ENCODE results near the gene SPEM2. TPM values are rescaled to one million over a fixed set of nuclear protein-coding genes. Genes with fewer than 3 reads are reported as not detected.
A peak's percentile ranks its signal among the peaks of the same experiment; 100 is the strongest.

The SPEM2 gene
- total RNA-seq, 6 experiments from 2014 or later: not detected

DNA sequence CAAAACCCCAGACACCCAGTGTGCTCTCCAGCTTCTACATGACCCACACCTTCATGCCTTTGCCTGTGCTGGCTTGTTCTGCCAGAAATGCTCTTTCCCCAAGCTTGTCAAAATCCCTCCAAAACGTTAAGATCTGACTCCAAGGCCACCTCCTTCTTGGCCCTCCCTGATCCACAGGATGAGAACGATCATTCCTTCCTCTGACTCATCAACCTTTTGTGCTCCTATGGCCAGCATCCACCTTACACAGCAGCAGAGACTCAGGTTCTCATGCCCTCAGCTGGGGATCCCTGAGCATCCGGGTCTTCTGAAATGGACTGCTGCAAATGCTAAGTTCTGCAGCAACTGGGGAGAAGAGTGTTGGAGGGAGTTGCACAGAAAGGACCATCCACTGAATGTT is 51.1 kb downstream of the SPEM2 start:
- peaks cover 8% of the 10 kb centered on the region for H3K36me3 Mint-ChIP-seq (ENCODE audit: low read depth)
- peaks cover 6% of the 10 kb centered on the region for H3K27me3 Mint-ChIP-seq (ENCODE audit: insufficient read depth)
- H3K4me3 Mint-ChIP-seq: peak overlapping the region; percentile 96
- peak overlapping the region; percentile 96 for H3K27ac Mint-ChIP-seq
- peaks cover 50% of the 10 kb centered on the region for H3K4me1 Mint-ChIP-seq (ENCODE audit: low read depth)
- TF ChIP-seq, protein P1, sequence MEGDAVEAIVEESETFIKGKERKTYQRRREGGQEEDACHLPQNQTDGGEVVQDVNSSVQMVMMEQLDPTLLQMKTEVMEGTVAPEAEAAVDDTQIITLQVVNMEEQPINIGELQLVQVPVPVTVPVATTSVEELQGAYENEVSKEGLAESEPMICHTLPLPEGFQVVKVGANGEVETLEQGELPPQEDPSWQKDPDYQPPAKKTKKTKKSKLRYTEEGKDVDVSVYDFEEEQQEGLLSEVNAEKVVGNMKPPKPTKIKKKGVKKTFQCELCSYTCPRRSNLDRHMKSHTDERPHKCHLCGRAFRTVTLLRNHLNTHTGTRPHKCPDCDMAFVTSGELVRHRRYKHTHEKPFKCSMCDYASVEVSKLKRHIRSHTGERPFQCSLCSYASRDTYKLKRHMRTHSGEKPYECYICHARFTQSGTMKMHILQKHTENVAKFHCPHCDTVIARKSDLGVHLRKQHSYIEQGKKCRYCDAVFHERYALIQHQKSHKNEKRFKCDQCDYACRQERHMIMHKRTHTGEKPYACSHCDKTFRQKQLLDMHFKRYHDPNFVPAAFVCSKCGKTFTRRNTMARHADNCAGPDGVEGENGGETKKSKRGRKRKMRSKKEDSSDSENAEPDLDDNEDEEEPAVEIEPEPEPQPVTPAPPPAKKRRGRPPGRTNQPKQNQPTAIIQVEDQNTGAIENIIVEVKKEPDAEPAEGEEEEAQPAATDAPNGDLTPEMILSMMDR (IDR thresholded peaks at IDR 0.05): no peak
- DNase-seq: peak; percentile 57
- H3K9me3 Mint-ChIP-seq: no peaks in the 10 kb centered on the region

DNA sequence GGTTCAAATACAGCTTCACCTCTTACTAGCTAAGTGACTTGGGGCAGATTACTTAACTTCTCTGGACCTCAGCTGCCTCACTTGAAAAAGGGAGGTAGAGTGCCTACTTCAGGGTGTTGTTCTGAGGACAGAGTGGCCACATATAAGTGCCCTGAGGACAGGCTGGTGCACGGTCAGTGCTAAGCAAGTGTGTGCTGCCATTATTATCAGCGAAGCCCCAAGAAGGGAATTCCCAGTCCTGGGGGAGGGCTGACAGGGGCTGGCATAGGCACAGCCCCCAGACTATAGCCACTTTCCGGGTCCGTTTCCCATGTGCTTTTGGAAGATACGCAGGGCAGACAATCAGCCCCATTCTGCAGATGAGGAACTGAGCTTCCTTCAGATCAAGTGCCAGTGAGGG is 51.5 kb downstream of the SPEM2 start:
- TF ChIP-seq, protein P1 (IDR thresholded peaks at IDR 0.05): no peak
- no peak for DNase-seq
- Mint-ChIP-seq H3K36me3 (ENCODE audit: low read depth) (peaks cover 8% of the 10 kb centered on the region), H3K27me3 (ENCODE audit: insufficient read depth) (peaks cover 6% of the 10 kb centered on the region), H3K4me3 (peak overlapping the region; percentile 96), H3K4me1 (ENCODE audit: low read depth) (peaks cover 54% of the 10 kb centered on the region), H3K9me3 (no peaks in the 10 kb centered on the region), H3K27ac (peak overlapping the region; percentile 96)

Other genes with a start within 250 kb of the SPEM2 start
- 1 to 10 TPM in 2 of 6 experiments, under 1 TPM in 4; 0.71 to 1.4 (median 0.83) TPM for gene ASGR1, start 246.2 kb upstream of the SPEM2 start, total RNA-seq (2021; fragmentation: NEBNext Ultra II Directional; extraction: Animal tissue kit (Norgen Biotek cat#: 25700))
- gene DLG4, start 205.8 kb upstream of the SPEM2 start, total RNA-seq (2021; fragmentation: NEBNext Ultra II Directional; extraction: Animal tissue kit (Norgen Biotek cat#: 25700)): 10 to 100 TPM; 27.8 to 34.3 (median 28.1) TPM
- 100 to 1,000 TPM; 378 to 463 (median 405) TPM for gene ACADVL, start 205.7 kb upstream of the SPEM2 start, total RNA-seq (2021; fragmentation: NEBNext Ultra II Directional; extraction: Animal tissue kit (Norgen Biotek cat#: 25700))
- 10 to 100 TPM; 24.9 to 29.1 (median 27.0) TPM for gene DVL2, start 191.1 kb upstream of the SPEM2 start, total RNA-seq (2021; fragmentation: NEBNext Ultra II Directional; extraction: Animal tissue kit (Norgen Biotek cat#: 25700))
- 10 to 100 TPM; 57.0 to 75.0 (median 68.2) TPM for gene PHF23, start 186.2 kb upstream of the SPEM2 start, total RNA-seq (2021; fragmentation: NEBNext Ultra II Directional; extraction: Animal tissue kit (Norgen Biotek cat#: 25700))
- 100 to 1,000 TPM; 399 to 470 (median 426) TPM for gene GABARAP, start 183.2 kb upstream of the SPEM2 start, total RNA-seq (2021; fragmentation: NEBNext Ultra II Directional; extraction: Animal tissue kit (Norgen Biotek cat#: 25700))
- gene CTDNEP1, start 173.9 kb upstream of the SPEM2 start, total RNA-seq (2021; fragmentation: NEBNext Ultra II Directional; extraction: Animal tissue kit (Norgen Biotek cat#: 25700)): 100 to 1,000 TPM; 127 to 168 (median 146) TPM
- gene ELP5, start 173.4 kb upstream of the SPEM2 start, total RNA-seq (2021; fragmentation: NEBNext Ultra II Directional; extraction: Animal tissue kit (Norgen Biotek cat#: 25700)): 10 to 100 TPM; 28.7 to 36.1 (median 34.0) TPM
- gene CLDN7, start 163.1 kb upstream of the SPEM2 start, total RNA-seq (2021; fragmentation: NEBNext Ultra II Directional; extraction: Animal tissue kit (Norgen Biotek cat#: 25700)): 1 to 10 TPM in 4 of 6 experiments, under 1 TPM in 2; 0.43 to 3.0 (median 1.7) TPM
- under 1 TPM in 5 of 6 experiments, not detected in 1; 0.07 to 0.09 (median 0.09) TPM for gene SLC2A4, start 143.9 kb upstream of the SPEM2 start, total RNA-seq (2021; fragmentation: NEBNext Ultra II Directional; extraction: Animal tissue kit (Norgen Biotek cat#: 25700))
- gene YBX2, start 131.0 kb upstream of the SPEM2 start, total RNA-seq (2021; fragmentation: NEBNext Ultra II Directional; extraction: Animal tissue kit (Norgen Biotek cat#: 25700)): not detected
- 1,000 to 10,000 TPM; 1,011 to 1,116 (median 1,072) TPM for gene EIF5A, start 118.0 kb upstream of the SPEM2 start, total RNA-seq (2021; fragmentation: NEBNext Ultra II Directional; extraction: Animal tissue kit (Norgen Biotek cat#: 25700))
- gene GPS2, start 110.3 kb upstream of the SPEM2 start, total RNA-seq (2021; fragmentation: NEBNext Ultra II Directional; extraction: Animal tissue kit (Norgen Biotek cat#: 25700)): 10 to 100 TPM; 34.7 to 45.2 (median 40.7) TPM
- 10 to 100 TPM; 18.7 to 24.6 (median 20.4) TPM for gene NEURL4, start 96.3 kb upstream of the SPEM2 start, total RNA-seq (2021; fragmentation: NEBNext Ultra II Directional; extraction: Animal tissue kit (Norgen Biotek cat#: 25700))
- 1 to 10 TPM; 3.2 to 6.4 (median 4.9) TPM for gene ACAP1, start 89.1 kb upstream of the SPEM2 start, total RNA-seq (2021; fragmentation: NEBNext Ultra II Directional; extraction: Animal tissue kit (Norgen Biotek cat#: 25700))
- 10 to 100 TPM; 11.2 to 14.5 (median 12.6) TPM for gene KCTD11, start 73.5 kb upstream of the SPEM2 start, total RNA-seq (2021; fragmentation: NEBNext Ultra II Directional; extraction: Animal tissue kit (Norgen Biotek cat#: 25700))
- gene TMEM95, start 70.5 kb upstream of the SPEM2 start, total RNA-seq (2021; fragmentation: NEBNext Ultra II Directional; extraction: Animal tissue kit (Norgen Biotek cat#: 25700)): not detected
- gene TNK1, start 44.5 kb upstream of the SPEM2 start, total RNA-seq (2021; fragmentation: NEBNext Ultra II Directional; extraction: Animal tissue kit (Norgen Biotek cat#: 25700)): under 1 TPM; 0.20 to 0.41 (median 0.26) TPM
- gene PLSCR3, start 31.1 kb upstream of the SPEM2 start, total RNA-seq (2021; fragmentation: NEBNext Ultra II Directional; extraction: Animal tissue kit (Norgen Biotek cat#: 25700)): 100 to 1,000 TPM in 1 of 6 experiments, 10 to 100 TPM in 5; 85.6 to 114 (median 98.5) TPM
- gene TMEM256, start 21.5 kb upstream of the SPEM2 start, total RNA-seq (2021; fragmentation: NEBNext Ultra II Directional; extraction: Animal tissue kit (Norgen Biotek cat#: 25700)): 10 to 100 TPM; 52.2 to 79.1 (median 72.3) TPM
- 10 to 100 TPM; 41.3 to 57.3 (median 46.2) TPM for gene NLGN2, start 17.8 kb upstream of the SPEM2 start, total RNA-seq (2021; fragmentation: NEBNext Ultra II Directional; extraction: Animal tissue kit (Norgen Biotek cat#: 25700))
- gene SPEM1, start 5.3 kb upstream of the SPEM2 start, total RNA-seq (2021; fragmentation: NEBNext Ultra II Directional; extraction: Animal tissue kit (Norgen Biotek cat#: 25700)): not detected
- not detected for gene SPEM3, start 3.2 kb downstream of the SPEM2 start, total RNA-seq (2021; fragmentation: NEBNext Ultra II Directional; extraction: Animal tissue kit (Norgen Biotek cat#: 25700))
- 1 to 10 TPM; 2.2 to 2.9 (median 2.8) TPM for gene TMEM102, start 9.8 kb downstream of the SPEM2 start, total RNA-seq (2021; fragmentation: NEBNext Ultra II Directional; extraction: Animal tissue kit (Norgen Biotek cat#: 25700))
- gene FGF11, start 13.9 kb downstream of the SPEM2 start, total RNA-seq (2021; fragmentation: NEBNext Ultra II Directional; extraction: Animal tissue kit (Norgen Biotek cat#: 25700)): under 1 TPM in 3 of 6 experiments, not detected in 3; 0.10 to 0.31 (median 0.24) TPM
- 1 to 10 TPM; 2.0 to 2.8 (median 2.4) TPM for gene CHRNB1, start 19.4 kb downstream of the SPEM2 start, total RNA-seq (2021; fragmentation: NEBNext Ultra II Directional; extraction: Animal tissue kit (Norgen Biotek cat#: 25700))
- gene ZBTB4, start 54.0 kb downstream of the SPEM2 start, total RNA-seq (2021; fragmentation: NEBNext Ultra II Directional; extraction: Animal tissue kit (Norgen Biotek cat#: 25700)): 10 to 100 TPM; 62.7 to 75.9 (median 68.6) TPM
- gene SLC35G6, start 55.8 kb downstream of the SPEM2 start, total RNA-seq (2021; fragmentation: NEBNext Ultra II Directional; extraction: Animal tissue kit (Norgen Biotek cat#: 25700)): not detected
- gene POLR2A, start 58.8 kb downstream of the SPEM2 start, total RNA-seq (2021; fragmentation: NEBNext Ultra II Directional; extraction: Animal tissue kit (Norgen Biotek cat#: 25700)): 100 to 1,000 TPM; 111 to 127 (median 118) TPM
- 10 to 100 TPM; 22.0 to 28.3 (median 25.4) TPM for gene TNFSF12, start 123.4 kb downstream of the SPEM2 start, total RNA-seq (2021; fragmentation: NEBNext Ultra II Directional; extraction: Animal tissue kit (Norgen Biotek cat#: 25700))
- 1 to 10 TPM; 1.2 to 2.8 (median 1.5) TPM for gene TNFSF13, start 133.1 kb downstream of the SPEM2 start, total RNA-seq (2021; fragmentation: NEBNext Ultra II Directional; extraction: Animal tissue kit (Norgen Biotek cat#: 25700))
- 10 to 100 TPM; 53.9 to 70.3 (median 60.3) TPM for gene SENP3, start 136.3 kb downstream of the SPEM2 start, total RNA-seq (2021; fragmentation: NEBNext Ultra II Directional; extraction: Animal tissue kit (Norgen Biotek cat#: 25700))
- gene CD68, start 154.0 kb downstream of the SPEM2 start, total RNA-seq (2021; fragmentation: NEBNext Ultra II Directional; extraction: Animal tissue kit (Norgen Biotek cat#: 25700)): 10 to 100 TPM; 46.6 to 71.7 (median 68.5) TPM
- 10 to 100 TPM; 59.2 to 91.2 (median 68.6) TPM for gene MPDU1, start 158.2 kb downstream of the SPEM2 start, total RNA-seq (2021; fragmentation: NEBNext Ultra II Directional; extraction: Animal tissue kit (Norgen Biotek cat#: 25700))
- gene SOX15, start 164.5 kb downstream of the SPEM2 start, total RNA-seq (2021; fragmentation: NEBNext Ultra II Directional; extraction: Animal tissue kit (Norgen Biotek cat#: 25700)): 1 to 10 TPM in 1 of 6 experiments, under 1 TPM in 5; 0.62 to 1.0 (median 0.81) TPM
- 10 to 100 TPM; 49.3 to 62.3 (median 51.5) TPM for gene FXR2, start 189.3 kb downstream of the SPEM2 start, total RNA-seq (2021; fragmentation: NEBNext Ultra II Directional; extraction: Animal tissue kit (Norgen Biotek cat#: 25700))
- 10 to 100 TPM; 39.2 to 55.0 (median 43.5) TPM for gene SAT2, start 202.2 kb downstream of the SPEM2 start, total RNA-seq (2021; fragmentation: NEBNext Ultra II Directional; extraction: Animal tissue kit (Norgen Biotek cat#: 25700))
- 1 to 10 TPM in 1 of 6 experiments, under 1 TPM in 5; 0.36 to 1.2 (median 0.79) TPM for gene SHBG, start 204.5 kb downstream of the SPEM2 start, total RNA-seq (2021; fragmentation: NEBNext Ultra II Directional; extraction: Animal tissue kit (Norgen Biotek cat#: 25700))
- gene ATP1B2, start 225.3 kb downstream of the SPEM2 start, total RNA-seq (2021; fragmentation: NEBNext Ultra II Directional; extraction: Animal tissue kit (Norgen Biotek cat#: 25700)): not detected